Head of caudate nucleus (tissue), 42 donors: Measurements from ENCODE around the gene ARID2.

Experiments used
- DNase-seq, 42 donors: peaks; one replicate each; pipeline versions ENCODE4 v3.0.0 to v3.0.0-alpha.2; 2020 to 2021; ENCODE audit warnings: mixed read lengths in 7 of 42
- intact Hi-C: fragments of 100-400 bp; cut with DNase I; formaldehyde crosslinking; loops from one replicate; pipeline ENCODE4 v1.15.0; 2022

Gene ARID2

DNA sequence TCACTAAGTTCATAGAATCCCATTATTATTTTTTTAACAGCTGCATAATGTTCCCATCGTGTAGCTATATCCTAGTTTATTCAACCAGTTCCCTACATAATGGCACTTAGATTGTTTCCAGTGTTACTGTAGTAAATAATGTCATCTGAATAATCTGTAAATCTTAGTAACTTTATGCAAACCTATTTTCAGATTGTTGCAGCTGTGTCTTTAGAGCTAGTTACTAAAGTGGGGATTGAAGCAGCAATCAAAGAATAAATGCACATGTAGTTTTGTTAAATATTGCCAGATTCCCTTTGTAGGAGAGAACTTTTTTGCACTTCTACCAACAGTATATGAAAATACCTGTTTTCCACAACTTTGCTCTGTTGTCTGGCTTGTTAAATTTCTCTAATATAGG, 13.1 kb downstream of the ARID2 start:
- no peak for DNase-seq
- intact Hi-C loops, result no loop called here

DNA sequence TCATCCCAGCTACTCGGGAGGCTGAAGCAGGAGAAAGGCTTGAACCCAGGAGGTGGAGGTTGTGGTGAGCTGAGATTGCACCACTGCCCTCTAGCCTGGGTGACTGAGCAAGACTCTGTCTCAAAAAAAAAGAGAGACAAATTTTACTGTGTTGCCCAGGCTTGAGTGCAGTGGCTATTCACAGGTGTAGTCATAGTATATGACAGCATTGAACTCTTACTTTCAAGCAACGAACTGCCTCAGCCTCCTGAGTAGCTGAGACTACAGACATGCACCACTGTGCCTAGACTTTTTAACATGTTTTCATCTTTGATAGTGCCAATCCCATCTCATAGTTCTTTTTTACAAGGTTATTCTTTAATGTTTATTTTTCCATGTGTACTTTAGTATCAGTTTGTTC, 13.7 kb downstream of the ARID2 start:
- intact Hi-C loops, result no loop called here
- no peak for DNase-seq

DNA sequence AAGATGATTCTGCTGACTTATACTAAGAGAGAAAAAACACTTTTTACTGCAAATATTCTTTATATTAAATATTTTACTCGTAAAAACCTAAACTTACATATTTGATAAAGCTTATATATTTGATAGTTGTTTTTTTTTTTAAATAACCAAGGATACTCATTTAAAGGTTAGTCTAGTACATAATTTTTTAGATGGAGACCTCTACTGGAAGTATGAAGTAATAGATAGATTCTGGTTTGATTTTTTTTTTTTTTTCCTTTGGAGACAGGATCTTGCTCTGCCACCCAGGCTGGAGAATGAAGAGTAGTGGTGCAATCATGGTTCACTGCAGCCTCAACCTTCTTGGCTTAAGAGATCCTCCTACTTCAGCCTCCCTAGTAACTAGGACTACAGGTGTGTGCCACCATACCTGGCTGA, 16.4 kb downstream of the ARID2 start:
- intact Hi-C loops, result no loop called here
- no peak for DNase-seq

DNA sequence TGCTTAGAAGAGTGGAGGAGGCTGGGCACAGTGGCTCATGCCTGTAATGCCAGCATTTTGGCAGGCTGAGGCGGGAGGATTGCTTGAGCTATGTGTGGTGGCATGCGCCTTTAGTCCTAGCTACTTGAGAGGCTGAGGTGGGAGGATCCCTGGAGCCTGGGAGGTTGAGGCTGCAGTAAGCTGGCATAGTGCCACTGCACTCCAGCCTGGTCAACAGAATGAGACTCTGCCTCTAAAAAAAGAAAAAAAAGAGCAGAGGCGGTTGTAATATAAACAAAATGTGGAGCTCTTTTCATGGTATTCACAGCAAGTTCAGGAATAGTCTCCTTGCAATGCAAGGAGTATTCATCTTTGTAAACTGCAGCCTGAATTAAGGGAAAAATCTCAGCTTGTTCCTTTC, 27.2 kb downstream of the ARID2 start:
- DNase-seq, result no peak
- intact Hi-C loops, result no loop called here

DNA sequence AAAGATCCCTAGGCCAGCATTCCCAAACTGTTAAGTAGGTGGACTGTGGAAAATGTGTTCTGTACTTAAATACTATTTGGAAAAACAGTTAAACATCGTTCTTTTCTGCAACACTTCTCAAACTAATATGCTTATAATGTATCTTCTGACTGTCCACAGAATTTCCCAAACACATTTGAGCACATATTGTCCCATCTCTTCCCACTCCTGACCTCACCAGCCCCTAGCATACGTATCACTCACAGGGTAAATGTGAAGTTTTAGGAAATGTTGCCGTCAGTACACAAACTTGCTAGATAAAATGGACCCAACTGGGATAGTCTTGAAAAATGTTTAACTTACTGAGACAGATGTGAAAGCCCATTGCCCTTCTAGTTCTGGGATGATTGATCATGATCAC, 27.7 kb downstream of the ARID2 start:
- no peak for DNase-seq
- intact Hi-C loops, result no loop called here

DNA sequence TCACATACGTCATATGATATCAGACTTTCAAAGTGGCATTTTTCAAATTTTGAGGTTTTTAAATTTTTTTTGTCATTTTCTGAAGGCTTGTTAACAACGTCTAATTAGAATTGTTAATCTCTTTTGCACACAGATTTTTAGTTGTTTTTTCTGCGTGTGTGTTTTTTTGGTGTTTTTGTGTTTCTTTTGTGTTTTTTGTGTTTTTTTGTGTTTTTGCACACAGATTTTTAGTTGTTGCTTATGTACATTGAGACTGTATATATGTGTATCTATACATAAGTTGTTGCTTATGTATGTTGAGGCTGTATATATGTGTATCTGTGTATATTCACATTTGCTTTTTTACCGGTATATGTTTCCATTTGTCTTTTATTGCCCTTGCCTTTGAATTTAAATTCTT, 30.8 kb downstream of the ARID2 start:
- intact Hi-C loops, result no loop called here
- no peak for DNase-seq

DNA sequence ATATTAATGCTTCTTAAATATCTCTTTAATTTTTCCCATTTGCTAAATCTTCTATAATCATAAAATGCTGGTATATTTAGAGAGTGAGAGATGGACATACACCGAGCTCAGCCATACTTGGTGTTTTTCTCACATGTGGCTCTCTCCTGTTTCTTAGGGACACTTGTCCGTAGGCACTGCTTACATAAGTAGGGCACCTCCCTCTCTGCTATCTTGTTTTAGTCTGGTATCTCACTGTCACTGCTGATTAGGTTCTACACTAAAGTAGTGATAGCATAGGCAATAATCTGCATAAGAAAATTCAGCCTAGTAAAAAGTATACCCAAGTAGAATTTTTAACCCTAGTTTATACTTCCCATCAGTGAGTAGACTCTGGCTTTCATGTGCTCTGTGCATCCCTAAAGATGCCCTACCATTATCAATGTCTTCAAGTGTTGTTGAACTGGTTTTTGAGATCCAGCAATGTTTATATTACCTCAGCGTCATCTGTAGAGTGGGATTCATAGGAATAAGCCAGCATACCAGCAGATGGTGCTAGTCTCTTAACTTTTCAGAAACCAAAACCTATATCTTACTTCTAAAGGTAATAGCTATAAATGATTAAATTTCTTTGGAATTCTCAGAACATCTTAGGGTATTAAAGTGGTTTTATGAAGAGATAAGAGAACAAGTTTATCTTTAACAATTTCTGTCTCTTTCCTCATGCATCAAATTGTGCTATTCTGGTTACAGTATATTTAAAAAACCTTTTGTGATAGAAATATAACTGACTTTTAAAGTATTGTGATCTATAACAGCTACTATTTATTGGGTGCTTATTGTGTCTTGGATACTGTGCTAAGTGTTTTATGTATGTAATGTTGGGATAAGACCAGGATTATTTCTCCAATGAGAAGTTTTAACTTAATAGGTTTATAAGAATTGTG, 32.9 kb downstream of the ARID2 start:
- DNase-seq, result peak in 9 of 42 donors; percentile 11 to 67 (median 42)
- intact Hi-C loops, result no loop called here

DNA sequence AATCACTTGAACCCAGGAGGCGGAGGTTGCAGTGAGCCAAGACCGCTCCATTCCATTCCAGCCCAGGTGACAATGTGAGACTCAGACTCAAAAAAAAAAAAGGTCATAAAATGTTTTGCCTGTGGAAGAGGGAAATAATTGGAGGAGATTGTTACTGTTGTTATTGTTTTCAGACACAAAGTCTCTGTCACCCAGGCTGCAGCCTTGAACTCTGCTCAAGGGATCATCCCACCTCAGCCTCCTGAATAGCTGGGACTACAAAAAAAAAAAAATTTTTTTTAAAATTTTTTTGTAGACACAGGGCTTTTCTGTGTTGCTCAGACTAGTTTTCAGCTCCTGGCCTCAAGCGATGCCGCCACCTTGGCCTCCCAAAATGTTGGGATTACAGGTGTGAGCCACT, 33.9 kb downstream of the ARID2 start:
- no peak for DNase-seq
- intact Hi-C loops, result no loop called here

DNA sequence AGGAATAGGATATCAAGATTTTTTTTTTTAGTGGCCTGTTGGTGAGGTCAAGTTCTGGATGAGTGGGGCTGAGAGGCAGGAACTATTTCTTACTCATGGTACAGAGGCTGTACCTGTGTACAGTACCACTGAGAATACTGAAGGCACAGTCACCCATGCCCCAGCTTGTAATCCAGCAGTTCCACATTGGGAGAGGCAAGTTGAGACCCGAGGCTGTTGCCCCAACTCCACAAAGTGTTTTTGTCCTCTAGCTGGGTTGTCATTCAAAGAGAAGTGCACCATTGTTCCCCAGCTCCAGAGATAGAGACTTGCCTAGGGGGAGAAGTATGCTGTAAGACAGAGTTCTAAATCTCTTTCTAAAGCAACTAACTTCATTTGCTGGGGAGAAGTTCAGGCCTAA, 38.7 kb downstream of the ARID2 start:
- intact Hi-C loops, result no loop called here
- DNase-seq, result peak in 1 of 42 donors; percentile 16

DNA sequence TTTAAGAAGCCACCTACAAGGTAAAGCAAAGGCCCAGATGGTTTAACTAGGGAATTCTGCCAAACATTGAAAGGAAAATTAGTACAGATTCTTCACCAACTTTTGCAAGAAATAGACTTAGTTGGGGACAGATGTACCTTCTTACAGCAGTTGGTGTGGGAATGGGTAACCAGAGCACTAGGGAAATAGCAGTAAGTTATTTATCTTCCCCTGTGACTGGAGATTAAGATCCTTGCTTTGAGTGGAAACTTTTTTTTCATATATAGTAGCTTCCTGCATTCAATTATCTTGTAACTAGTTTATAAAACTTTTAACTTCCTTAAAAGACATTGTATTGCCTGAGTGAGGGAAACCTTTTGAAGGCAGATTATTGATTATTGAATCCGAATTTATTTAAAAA, 44.2 kb downstream of the ARID2 start:
- intact Hi-C loops, result no loop called here
- DNase-seq, result no peak

DNA sequence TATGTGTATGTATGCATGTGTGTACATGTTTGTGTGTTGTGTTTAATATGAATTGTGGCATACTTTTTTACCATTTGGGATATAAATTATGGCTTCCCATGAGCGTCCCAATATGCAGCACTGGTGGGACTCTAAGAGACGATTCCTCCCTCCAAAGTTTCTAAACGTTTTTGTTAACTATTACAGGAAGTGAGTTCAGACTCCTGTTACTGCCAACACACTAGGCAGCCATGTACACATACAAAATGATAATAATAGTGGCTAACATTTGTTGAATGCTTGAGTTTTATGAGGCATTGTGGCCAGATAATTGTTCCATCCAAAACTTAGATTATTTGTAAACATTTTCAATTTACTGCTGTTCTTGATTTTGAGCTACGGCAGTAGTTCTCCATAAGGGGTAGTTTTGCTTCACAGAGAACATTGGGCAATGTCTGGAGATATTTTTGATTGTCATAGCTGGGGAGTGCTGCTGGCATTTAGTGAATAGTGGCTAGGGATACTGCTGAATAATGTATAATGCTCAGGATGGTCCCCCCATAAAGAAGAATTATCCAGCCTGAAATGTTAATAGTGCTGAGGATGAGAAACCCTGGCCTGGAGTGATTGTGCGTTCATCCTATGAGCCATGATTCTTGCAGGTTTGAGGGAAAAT, 45.1 kb downstream of the ARID2 start:
- DNase-seq, result no peak
- intact Hi-C loops, result no loop called here

DNA sequence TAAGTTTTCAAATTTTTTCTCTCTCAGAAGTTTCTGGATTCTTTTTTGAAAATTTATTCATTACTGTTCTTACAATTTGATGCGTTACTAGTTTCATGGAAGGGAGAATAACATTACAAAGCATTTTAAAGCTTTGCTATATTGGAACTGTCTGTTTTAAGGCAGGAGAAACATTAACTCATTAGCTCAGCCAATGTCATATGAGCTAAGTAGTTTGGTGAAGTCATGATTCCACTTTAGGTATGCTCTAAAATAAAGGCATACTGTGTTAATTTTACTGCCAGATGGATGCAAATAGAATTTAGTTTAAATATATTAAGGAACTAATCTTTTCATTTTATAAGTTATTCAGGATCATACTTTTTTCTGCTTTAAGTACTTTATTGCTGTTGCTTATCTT, 46.0 kb downstream of the ARID2 start:
- intact Hi-C loops, result no loop called here
- no peak for DNase-seq

DNA sequence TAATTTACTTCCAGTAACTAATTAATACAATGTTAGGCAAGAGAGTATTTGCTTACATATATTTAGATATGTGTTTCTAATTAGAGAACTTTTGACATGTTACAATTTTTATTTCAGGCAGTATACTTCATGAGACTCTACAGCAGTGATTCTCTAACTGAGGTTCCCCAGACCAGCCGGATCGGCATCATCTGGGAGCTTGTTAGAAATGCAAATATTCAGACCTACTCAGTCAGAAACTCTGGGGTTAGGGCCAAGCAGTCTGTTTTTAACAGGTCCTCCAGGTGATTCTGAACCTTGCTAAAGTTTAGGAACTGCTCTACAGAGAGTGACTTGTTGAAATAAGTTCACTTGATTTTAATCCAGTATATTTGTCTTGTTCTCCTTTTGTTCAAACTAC, 46.5 kb downstream of the ARID2 start:
- intact Hi-C loops, result no loop called here
- DNase-seq, result no peak

DNA sequence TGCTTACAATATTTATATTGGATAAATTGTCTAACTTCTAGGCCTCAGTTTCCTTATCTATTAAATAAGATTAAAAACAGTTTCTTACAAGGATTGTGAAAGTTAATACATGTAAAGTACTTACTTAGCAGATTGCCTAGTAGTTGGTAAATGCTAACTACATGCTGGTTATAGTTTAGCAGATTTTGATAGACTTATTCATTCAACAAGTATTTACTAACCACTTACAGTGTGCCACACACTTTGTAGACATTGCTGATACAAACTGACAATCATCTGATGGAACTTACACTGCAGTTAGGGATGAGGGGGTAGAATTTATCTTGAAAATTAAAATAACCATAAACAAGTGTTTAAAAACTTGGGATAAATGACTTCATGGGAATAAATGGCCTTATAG, 50.4 kb downstream of the ARID2 start:
- no peak for DNase-seq
- intact Hi-C loops, result no loop called here

DNA sequence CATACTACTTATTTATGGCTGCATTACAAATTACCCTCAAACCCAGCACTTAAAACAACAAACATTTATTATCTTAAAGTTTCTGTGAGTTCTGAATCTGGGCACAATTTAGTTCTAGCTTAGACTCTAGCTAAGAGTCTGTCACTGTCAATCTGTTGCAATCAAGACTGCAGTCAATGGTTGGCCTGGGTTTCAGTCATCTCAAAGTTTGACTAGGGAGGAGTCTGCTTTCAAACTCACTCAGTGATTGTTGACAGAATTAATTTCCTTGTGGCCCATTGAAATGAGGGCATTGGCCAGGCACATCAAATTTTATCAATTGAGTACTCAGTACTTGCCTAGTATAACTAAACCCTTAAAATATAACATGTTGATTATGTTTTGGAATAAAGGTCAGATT, 51.6 kb downstream of the ARID2 start:
- DNase-seq, result no peak
- intact Hi-C loops, result no loop called here

DNA sequence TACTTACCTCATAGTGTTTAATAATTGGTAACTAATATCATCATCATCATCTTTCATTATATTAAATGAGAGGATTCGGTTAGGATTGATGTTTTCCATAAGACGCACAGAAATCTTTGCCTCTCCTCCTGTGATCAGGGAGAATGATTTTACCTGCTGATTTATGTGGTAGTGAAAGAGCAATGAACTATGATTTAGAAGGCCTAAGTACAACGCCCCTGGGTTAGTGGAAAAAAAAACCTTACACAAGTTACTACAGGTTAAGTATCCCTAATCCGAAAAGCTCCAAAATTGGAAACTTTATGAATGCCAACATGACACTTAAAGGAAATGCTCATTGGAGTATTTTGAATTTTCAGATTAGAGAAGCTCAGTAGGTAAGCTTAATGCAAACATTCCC, 55.8 kb downstream of the ARID2 start:
- no peak for DNase-seq
- intact Hi-C loops, result no loop called here

DNA sequence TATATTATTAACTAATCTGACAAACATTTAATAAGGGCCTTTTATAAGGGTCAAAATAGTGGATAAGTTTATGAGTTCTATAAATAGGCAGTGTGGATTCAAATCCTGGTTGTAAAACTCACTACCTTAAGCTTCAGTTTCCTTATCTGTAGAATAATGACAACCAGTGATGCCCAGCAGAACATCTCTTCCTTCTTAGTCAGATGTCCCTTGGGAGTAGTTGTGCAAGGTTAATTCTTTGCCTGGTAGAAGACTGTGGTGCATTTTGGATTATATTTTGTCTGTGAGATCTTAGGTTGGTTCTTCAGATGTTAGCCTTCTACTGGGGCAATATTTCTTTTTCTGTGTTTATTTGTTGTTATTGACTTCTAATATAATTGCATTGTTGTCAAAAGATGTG, 59.5 kb downstream of the ARID2 start:
- intact Hi-C loops, result no loop called here
- no peak for DNase-seq

DNA sequence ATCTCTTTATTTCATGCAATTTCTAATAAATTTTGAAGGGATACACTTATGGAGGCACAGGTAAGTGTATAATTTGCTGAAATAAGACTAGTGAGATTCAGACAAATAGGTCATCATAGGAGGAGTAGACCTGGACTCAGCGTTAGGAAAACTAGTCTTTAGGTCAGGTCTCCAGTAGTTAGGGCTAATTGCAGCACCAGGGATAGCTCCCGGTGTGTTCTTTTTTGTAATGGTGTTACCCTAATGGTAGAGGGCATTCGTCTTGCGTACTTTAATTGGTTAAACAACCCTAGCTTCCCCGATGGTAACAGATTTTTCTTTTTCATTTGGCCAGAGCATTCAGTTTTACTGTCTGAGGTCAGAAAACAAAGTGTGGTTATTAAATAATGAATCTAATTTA, 64.9 kb downstream of the ARID2 start:
- DNase-seq, result no peak
- intact Hi-C loops, result no loop called here

DNA sequence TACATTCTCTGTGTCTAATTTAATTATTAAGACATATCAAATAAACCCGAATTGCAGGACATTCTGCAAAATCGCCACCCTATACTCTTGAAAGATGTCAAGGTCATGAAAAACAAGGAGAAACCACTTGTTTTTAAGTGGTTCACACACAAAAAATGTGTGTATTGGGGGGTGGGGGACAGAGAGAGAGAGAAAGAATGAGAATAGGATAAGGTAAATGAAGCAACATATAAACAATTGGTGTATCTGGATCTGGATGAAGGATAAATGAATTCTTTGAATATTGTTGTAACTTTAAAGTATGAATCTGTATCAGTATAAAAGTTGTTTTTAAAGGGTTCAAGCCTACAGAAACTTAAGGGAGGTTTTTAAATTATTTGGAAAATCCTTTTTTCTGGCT, 72.1 kb downstream of the ARID2 start:
- intact Hi-C loops, result no loop called here
- no peak for DNase-seq

DNA sequence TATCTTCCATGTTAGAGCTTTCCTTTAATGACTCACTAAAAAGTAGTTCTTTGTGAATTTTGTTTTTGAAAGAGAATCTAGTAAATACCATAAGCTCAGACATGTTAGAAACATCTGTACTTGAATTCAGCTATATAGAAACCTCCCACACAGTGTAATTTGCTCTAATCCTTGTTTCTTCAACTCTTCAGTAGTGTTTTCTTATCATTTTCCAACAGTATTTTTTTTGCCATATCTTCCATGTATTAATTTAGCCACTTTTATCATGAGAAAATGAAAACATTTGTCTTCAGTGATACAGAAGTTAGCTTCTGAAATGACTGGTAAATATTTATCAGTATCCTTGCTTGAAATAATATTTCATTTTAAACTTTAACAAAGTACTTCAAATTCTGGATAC, 73.6 kb downstream of the ARID2 start:
- intact Hi-C loops, result no loop called here
- DNase-seq, result no peak

DNA sequence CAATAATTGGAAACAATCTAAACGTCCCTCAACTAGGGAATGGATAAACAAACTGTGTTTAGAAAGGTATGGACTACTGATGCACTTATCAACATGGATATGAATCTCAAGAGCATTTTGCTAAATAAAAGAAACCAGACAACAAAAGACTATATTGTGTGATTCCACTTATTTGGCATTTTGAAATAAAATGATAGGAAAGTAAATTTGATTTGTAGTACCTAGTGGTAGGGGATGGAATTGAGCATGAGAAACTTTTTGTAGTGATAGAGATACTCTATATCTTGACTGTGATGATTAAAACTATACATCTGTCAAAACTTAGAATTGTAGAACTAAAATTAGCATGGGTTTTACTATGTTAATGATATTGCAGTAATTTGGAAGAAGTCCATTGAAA, 87.1 kb downstream of the ARID2 start:
- no peak for DNase-seq
- intact Hi-C loops, result no loop called here
